Loucy (cell line): ENCODE results near the gene MAP3K5.

ENCODE experiments used
- EZH2phosphoT487 ChIP-seq: fragments of 200-600 bp; IDR thresholded peaks from 2 replicates; pipeline ENCODE4 v1.6.1; 2018; ENCODE audit warnings: antibody characterized with exemption, mild to moderate bottlenecking, moderate library complexity, borderline replicate concordance
- TF ChIP-seq, protein P1 (sequence below): fragments of 200-600 bp; sonication (generic); conservative IDR thresholded peaks from 2 replicates; pipeline ENCODE4 v1.5.1; 2014; ENCODE audit warnings: mild to moderate bottlenecking, antibody characterized with exemption, low read length

DNA sequence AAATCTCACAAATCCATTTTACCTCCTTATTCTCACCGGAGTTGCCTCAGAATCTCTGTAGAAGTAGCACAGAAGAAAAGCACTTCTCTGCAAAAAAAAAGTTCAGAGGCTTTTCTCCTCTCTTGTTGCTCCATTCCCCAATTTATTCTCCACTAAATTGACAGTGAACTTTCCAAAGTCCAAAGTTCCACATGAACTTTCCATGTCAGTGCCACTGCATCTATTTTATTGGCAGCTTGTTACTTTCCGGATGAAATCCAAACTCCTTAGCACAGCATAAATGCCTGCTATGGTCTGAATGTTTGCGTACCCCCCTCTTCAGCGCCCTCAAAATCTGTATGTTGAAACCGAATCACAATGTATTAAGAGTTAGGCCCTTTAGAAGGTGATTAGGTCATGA lies 165.1 kb downstream of the MAP3K5 start:
- TF ChIP-seq, protein P1, sequence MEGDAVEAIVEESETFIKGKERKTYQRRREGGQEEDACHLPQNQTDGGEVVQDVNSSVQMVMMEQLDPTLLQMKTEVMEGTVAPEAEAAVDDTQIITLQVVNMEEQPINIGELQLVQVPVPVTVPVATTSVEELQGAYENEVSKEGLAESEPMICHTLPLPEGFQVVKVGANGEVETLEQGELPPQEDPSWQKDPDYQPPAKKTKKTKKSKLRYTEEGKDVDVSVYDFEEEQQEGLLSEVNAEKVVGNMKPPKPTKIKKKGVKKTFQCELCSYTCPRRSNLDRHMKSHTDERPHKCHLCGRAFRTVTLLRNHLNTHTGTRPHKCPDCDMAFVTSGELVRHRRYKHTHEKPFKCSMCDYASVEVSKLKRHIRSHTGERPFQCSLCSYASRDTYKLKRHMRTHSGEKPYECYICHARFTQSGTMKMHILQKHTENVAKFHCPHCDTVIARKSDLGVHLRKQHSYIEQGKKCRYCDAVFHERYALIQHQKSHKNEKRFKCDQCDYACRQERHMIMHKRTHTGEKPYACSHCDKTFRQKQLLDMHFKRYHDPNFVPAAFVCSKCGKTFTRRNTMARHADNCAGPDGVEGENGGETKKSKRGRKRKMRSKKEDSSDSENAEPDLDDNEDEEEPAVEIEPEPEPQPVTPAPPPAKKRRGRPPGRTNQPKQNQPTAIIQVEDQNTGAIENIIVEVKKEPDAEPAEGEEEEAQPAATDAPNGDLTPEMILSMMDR = no peak
- no peak for TF ChIP-seq EZH2phosphoT487
